ENCODE results near the gene CTNS. TPM values are rescaled to one million over a fixed set of nuclear protein-coding genes. Genes with fewer than 3 reads are reported as not detected.
A peak's percentile ranks its signal among the peaks of the same experiment; 100 is the strongest.

Gene CTNS
- total and polyA plus RNA-seq, 2 of the 13 experiments (the other 11 are each of a cell fraction or from before 2014, with no cell fraction given), result 9.5 to 13.7 TPM

- TF ChIP-seq ZNF407 (CRISPR knock-in tag; IDR thresholded peaks at IDR 0.05; ENCODE audit: not compliant biosample characterization) (no peak), PCBP2 (optimal IDR thresholded peaks at IDR 0.05; ENCODE audit: low read depth, low read length, poor library complexity, severe bottlenecking) (no peak), REXO4 (CRISPR knock-in tag; IDR thresholded peaks at IDR 0.05; ENCODE audit: borderline replicate concordance) (no peak), ZMAT3 (CRISPR knock-in tag; conservative IDR thresholded peaks at IDR 0.05) (no peak), EEA1 (CRISPR knock-in tag; IDR thresholded peaks at IDR 0.05; ENCODE audit: borderline replicate concordance) (no peak), PRMT3 (CRISPR knock-in tag; IDR thresholded peaks at IDR 0.05; ENCODE audit: borderline replicate concordance, low read depth) (no peak), RXRA (CRISPR knock-in tag; IDR thresholded peaks at IDR 0.05) (no peak)
- TF ChIP-seq, protein P1, sequence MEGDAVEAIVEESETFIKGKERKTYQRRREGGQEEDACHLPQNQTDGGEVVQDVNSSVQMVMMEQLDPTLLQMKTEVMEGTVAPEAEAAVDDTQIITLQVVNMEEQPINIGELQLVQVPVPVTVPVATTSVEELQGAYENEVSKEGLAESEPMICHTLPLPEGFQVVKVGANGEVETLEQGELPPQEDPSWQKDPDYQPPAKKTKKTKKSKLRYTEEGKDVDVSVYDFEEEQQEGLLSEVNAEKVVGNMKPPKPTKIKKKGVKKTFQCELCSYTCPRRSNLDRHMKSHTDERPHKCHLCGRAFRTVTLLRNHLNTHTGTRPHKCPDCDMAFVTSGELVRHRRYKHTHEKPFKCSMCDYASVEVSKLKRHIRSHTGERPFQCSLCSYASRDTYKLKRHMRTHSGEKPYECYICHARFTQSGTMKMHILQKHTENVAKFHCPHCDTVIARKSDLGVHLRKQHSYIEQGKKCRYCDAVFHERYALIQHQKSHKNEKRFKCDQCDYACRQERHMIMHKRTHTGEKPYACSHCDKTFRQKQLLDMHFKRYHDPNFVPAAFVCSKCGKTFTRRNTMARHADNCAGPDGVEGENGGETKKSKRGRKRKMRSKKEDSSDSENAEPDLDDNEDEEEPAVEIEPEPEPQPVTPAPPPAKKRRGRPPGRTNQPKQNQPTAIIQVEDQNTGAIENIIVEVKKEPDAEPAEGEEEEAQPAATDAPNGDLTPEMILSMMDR (CRISPR knock-in tag; IDR thresholded peaks at IDR 0.05), result peak; percentile 63
- TF ChIP-seq, protein P2, sequence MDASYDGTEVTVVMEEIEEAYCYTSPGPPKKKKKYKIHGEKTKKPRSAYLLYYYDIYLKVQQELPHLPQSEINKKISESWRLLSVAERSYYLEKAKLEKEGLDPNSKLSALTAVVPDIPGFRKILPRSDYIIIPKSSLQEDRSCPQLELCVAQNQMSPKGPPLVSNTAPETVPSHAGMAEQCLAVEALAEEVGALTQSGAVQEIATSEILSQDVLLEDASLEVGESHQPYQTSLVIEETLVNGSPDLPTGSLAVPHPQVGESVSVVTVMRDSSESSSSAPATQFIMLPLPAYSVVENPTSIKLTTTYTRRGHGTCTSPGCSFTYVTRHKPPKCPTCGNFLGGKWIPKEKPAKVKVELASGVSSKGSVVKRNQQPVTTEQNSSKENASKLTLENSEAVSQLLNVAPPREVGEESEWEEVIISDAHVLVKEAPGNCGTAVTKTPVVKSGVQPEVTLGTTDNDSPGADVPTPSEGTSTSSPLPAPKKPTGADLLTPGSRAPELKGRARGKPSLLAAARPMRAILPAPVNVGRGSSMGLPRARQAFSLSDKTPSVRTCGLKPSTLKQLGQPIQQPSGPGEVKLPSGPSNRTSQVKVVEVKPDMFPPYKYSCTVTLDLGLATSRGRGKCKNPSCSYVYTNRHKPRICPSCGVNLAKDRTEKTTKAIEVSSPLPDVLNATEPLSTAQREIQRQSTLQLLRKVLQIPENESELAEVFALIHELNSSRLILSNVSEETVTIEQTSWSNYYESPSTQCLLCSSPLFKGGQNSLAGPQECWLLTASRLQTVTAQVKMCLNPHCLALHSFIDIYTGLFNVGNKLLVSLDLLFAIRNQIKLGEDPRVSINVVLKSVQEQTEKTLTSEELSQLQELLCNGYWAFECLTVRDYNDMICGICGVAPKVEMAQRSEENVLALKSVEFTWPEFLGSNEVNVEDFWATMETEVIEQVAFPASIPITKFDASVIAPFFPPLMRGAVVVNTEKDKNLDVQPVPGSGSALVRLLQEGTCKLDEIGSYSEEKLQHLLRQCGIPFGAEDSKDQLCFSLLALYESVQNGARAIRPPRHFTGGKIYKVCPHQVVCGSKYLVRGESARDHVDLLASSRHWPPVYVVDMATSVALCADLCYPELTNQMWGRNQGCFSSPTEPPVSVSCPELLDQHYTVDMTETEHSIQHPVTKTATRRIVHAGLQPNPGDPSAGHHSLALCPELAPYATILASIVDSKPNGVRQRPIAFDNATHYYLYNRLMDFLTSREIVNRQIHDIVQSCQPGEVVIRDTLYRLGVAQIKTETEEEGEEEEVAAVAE (CRISPR knock-in tag; IDR thresholded peaks at IDR 0.05; ENCODE audit: borderline replicate concordance), result no peak
- TF ChIP-seq, protein P3, sequence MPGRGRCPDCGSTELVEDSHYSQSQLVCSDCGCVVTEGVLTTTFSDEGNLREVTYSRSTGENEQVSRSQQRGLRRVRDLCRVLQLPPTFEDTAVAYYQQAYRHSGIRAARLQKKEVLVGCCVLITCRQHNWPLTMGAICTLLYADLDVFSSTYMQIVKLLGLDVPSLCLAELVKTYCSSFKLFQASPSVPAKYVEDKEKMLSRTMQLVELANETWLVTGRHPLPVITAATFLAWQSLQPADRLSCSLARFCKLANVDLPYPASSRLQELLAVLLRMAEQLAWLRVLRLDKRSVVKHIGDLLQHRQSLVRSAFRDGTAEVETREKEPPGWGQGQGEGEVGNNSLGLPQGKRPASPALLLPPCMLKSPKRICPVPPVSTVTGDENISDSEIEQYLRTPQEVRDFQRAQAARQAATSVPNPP (CRISPR knock-in tag; IDR thresholded peaks at IDR 0.05), result no peak
These were observed 34.1 kb upstream of the CTNS start (continued) for GRCh38 chr17:3602499-3602898.

Measured in HepG2 (cell line).